ENCODE results near the gene NFIA.
"Not testable (repeated sequence)": the region's sequence is repeated elsewhere in the genome, so short reads cannot be mapped to it uniquely, and the experiment has no call there.

Gene NFIA

GRCh38 chr1:61453111-61453961 is 371.0 kb downstream of the NFIA start:
- peak; percentile 93 for DNase-seq (ENCODE audit: low spot score)

- no peak for DNase-seq (ENCODE audit: low spot score)
Measured at GRCh38 chr1:61455400-61455799, 373.0 kb downstream of the NFIA start.

- no peak for DNase-seq (ENCODE audit: low spot score)
Measured at GRCh38 chr1:61457526-61458040, 375.2 kb downstream of the NFIA start.

- DNase-seq (ENCODE audit: low spot score): no peak
Measured at GRCh38 chr1:61459345-61459744, 377.0 kb downstream of the NFIA start.

- DNase-seq (ENCODE audit: low spot score): no peak
Measured at GRCh38 chr1:61460191-61460590, 377.8 kb downstream of the NFIA start.

- DNase-seq (ENCODE audit: low spot score): no peak
Measured at GRCh38 chr1:61461406-61462384, 379.3 kb downstream of the NFIA start.

GRCh38 chr1:61462628-61463027 is 380.3 kb downstream of the NFIA start:
- DNase-seq (ENCODE audit: low spot score): no peak

GRCh38 chr1:61463220-61463619 is 380.9 kb downstream of the NFIA start:
- no peak for DNase-seq (ENCODE audit: low spot score)

GRCh38 chr1:61467836-61468235 is 385.5 kb downstream of the NFIA start:
- DNase-seq (ENCODE audit: low spot score): not testable (repeated sequence)

- no peak for DNase-seq (ENCODE audit: low spot score)
Measured at GRCh38 chr1:61469365-61469764, 387.0 kb downstream of the NFIA start.

GRCh38 chr1:61472876-61473275 is 390.5 kb downstream of the NFIA start:
- DNase-seq (ENCODE audit: low spot score): peak; percentile 29

- no peak for DNase-seq (ENCODE audit: low spot score)
Measured at GRCh38 chr1:61474269-61474817, 392.0 kb downstream of the NFIA start.

GRCh38 chr1:61474963-61475362 is 392.6 kb downstream of the NFIA start:
- no peak for DNase-seq (ENCODE audit: low spot score)

GRCh38 chr1:61477301-61477700 is 394.9 kb downstream of the NFIA start:
- DNase-seq (ENCODE audit: low spot score): no peak

- no peak for DNase-seq (ENCODE audit: low spot score)
Measured at GRCh38 chr1:61480273-61480935, 398.0 kb downstream of the NFIA start.

GRCh38 chr1:61481315-61481715 is 399.0 kb downstream of the NFIA start:
- DNase-seq (ENCODE audit: low spot score): no peak

GRCh38 chr1:61482170-61482734 is 399.9 kb downstream of the NFIA start:
- DNase-seq (ENCODE audit: low spot score): no peak

- DNase-seq (ENCODE audit: low spot score): no peak
Measured at GRCh38 chr1:61486783-61487536, 404.6 kb downstream of the NFIA start.

GRCh38 chr1:61487801-61488200 is 405.4 kb downstream of the NFIA start:
- no peak for DNase-seq (ENCODE audit: low spot score)

- no peak for DNase-seq (ENCODE audit: low spot score)
Measured at GRCh38 chr1:61490924-61491323, 408.6 kb downstream of the NFIA start.

GRCh38 chr1:61491497-61491896 is 409.1 kb downstream of the NFIA start:
- no peak for DNase-seq (ENCODE audit: low spot score)
